Measurements from ENCODE around the gene SELPLG.
"Not testable (repeated sequence)": the region's sequence is repeated elsewhere in the genome, so short reads cannot be mapped to it uniquely, and the experiment has no call there.

SELPLG gene

GRCh38 chr12:108618953-108619274 is 14.8 kb downstream of the SELPLG start:
- DNase-seq (ENCODE audit: low spot score) = not testable (repeated sequence)

GRCh38 chr12:108618079-108618952 is 15.4 kb downstream of the SELPLG start:
- DNase-seq (ENCODE audit: low spot score) = peak; percentile 67

- DNase-seq (ENCODE audit: low spot score) = no peak
Observed at GRCh38 chr12:108616941-108617858, 16.5 kb downstream of the SELPLG start.

GRCh38 chr12:108616359-108616758 is 17.3 kb downstream of the SELPLG start:
- no peak for DNase-seq (ENCODE audit: low spot score)

- no peak for DNase-seq (ENCODE audit: low spot score)
Observed at GRCh38 chr12:108615918-108616317, 17.8 kb downstream of the SELPLG start.

- DNase-seq (ENCODE audit: low spot score) = no peak
Observed at GRCh38 chr12:108614639-108615038, 19.1 kb downstream of the SELPLG start.

GRCh38 chr12:108614041-108614440 is 19.7 kb downstream of the SELPLG start:
- DNase-seq (ENCODE audit: low spot score) = no peak

GRCh38 chr12:108613548-108613947 is 20.1 kb downstream of the SELPLG start:
- DNase-seq (ENCODE audit: low spot score) = no peak

GRCh38 chr12:108612788-108613282 is 20.9 kb downstream of the SELPLG start:
- no peak for DNase-seq (ENCODE audit: low spot score)

GRCh38 chr12:108611884-108612415 is 21.7 kb downstream of the SELPLG start:
- DNase-seq (ENCODE audit: low spot score) = no peak

- DNase-seq (ENCODE audit: low spot score) = no peak
Observed at GRCh38 chr12:108610856-108611605, 22.7 kb downstream of the SELPLG start.

- no peak for DNase-seq (ENCODE audit: low spot score)
Observed at GRCh38 chr12:108610336-108610815, 23.3 kb downstream of the SELPLG start.

GRCh38 chr12:108609537-108610335 is 24.0 kb downstream of the SELPLG start:
- no peak for DNase-seq (ENCODE audit: low spot score)

GRCh38 chr12:108608616-108609015 is 25.1 kb downstream of the SELPLG start:
- DNase-seq (ENCODE audit: low spot score) = no peak

GRCh38 chr12:108607981-108608600 is 25.6 kb downstream of the SELPLG start:
- no peak for DNase-seq (ENCODE audit: low spot score)

GRCh38 chr12:108606492-108606891 is 27.2 kb downstream of the SELPLG start:
- DNase-seq (ENCODE audit: low spot score) = no peak

GRCh38 chr12:108605690-108606406 is 27.8 kb downstream of the SELPLG start:
- no peak for DNase-seq (ENCODE audit: low spot score)

- no peak for DNase-seq (ENCODE audit: low spot score)
Observed at GRCh38 chr12:108605000-108605689, 28.5 kb downstream of the SELPLG start.

Measured in putamen (tissue), 1 donor.